HG03378 (cell line): ENCODE results near the gene NETO2.
"Not testable (repeated sequence)": the region's sequence is repeated elsewhere in the genome, so short reads cannot be mapped to it uniquely, and the experiment has no call there.

Experiments
- ATAC-seq: cut with Tn5 transposase; IDR thresholded peaks from one replicate; pipeline ENCODE4 v1.9.1; 2021; ENCODE audit warnings: mild to moderate bottlenecking, moderate library complexity; ENCODE audit not compliant: unreplicated experiment

NETO2 gene

GRCh38 chr16:47067203-47067602 lies 76.5 kb downstream of the NETO2 start:
- no peak for ATAC-seq

- ATAC-seq, result no peak
Observed at GRCh38 chr16:47065766-47066688, 77.7 kb downstream of the NETO2 start.

- ATAC-seq, result no peak
Observed at GRCh38 chr16:47064775-47065174, 79.0 kb downstream of the NETO2 start.

GRCh38 chr16:47063011-47063724 lies 80.6 kb downstream of the NETO2 start:
- ATAC-seq, result no peak

- no peak for ATAC-seq
Observed at GRCh38 chr16:47061204-47061603, 82.5 kb downstream of the NETO2 start.

GRCh38 chr16:47060596-47060995 lies 83.1 kb downstream of the NETO2 start:
- no peak for ATAC-seq

GRCh38 chr16:47059991-47060390 lies 83.8 kb downstream of the NETO2 start:
- no peak for ATAC-seq

- not testable (repeated sequence) for ATAC-seq
Observed at GRCh38 chr16:47059130-47059529, 84.6 kb downstream of the NETO2 start.

GRCh38 chr16:47058295-47059086 lies 85.3 kb downstream of the NETO2 start:
- no peak for ATAC-seq

GRCh38 chr16:47057630-47057993 lies 86.1 kb downstream of the NETO2 start:
- ATAC-seq, result no peak

- no peak for ATAC-seq
Observed at GRCh38 chr16:47056688-47057629, 86.8 kb downstream of the NETO2 start.

GRCh38 chr16:47056061-47056460 lies 87.7 kb downstream of the NETO2 start:
- ATAC-seq, result not testable (repeated sequence)

GRCh38 chr16:47055136-47055885 lies 88.4 kb downstream of the NETO2 start:
- ATAC-seq, result no peak

GRCh38 chr16:47054306-47054705 lies 89.4 kb downstream of the NETO2 start:
- no peak for ATAC-seq

GRCh38 chr16:47053895-47054294 lies 89.8 kb downstream of the NETO2 start:
- no peak for ATAC-seq

GRCh38 chr16:47052666-47053640 lies 90.8 kb downstream of the NETO2 start:
- no peak for ATAC-seq

GRCh38 chr16:47051031-47051430 lies 92.7 kb downstream of the NETO2 start:
- no peak for ATAC-seq

GRCh38 chr16:47049901-47050583 lies 93.7 kb downstream of the NETO2 start:
- no peak for ATAC-seq
